Measurements from ENCODE around the gene PRELID3B. TPM values are rescaled to one million over a fixed set of nuclear protein-coding genes. Genes with fewer than 3 reads are reported as not detected.

The PRELID3B gene
- total and polyA plus RNA-seq, 2 of the 13 experiments (the other 11 are each of a cell fraction or from before 2014, with no cell fraction given): 23.3 to 42.6 TPM

GRCh38 chr20:59006864-59007664 is 35.5 kb downstream of the PRELID3B start, which contains the start of gene CTSZ:
Gene CTSZ (minus strand): TSS chr20:59007254. CDS start chr20:59007128, 126 bp downstream.
- Histone ChIP-seq H3K79me2 (ENCODE audit: insufficient read depth, low read length) (no peaks in the 10 kb centered on the region), H3K27me3 (ENCODE audit: control insufficient read depth in 1 of 2, insufficient read depth in 2 of 2, low read length in 2 of 2) (peaks cover 2 to 22% of the 10 kb centered on the region in 2 experiments; a peak in 4 of 5 replicates), H3K36me3 (replicated peaks in 1 of 2; ENCODE audit: control insufficient read depth in 1 of 2, insufficient read depth in 2 of 2, low read length in 2 of 2) (no peaks in the 10 kb centered on the region), H4K20me1 (ENCODE audit: insufficient read depth, low read length) (no peaks in the 10 kb centered on the region), H3K4me1 (ENCODE audit: insufficient read depth, low read length) (peaks cover 93% of the 10 kb centered on the region), H2AFZ (ENCODE audit: low read length) (no peak within 1 kb of the TSS), H3K4me3 (replicated peaks in 1 of 3; ENCODE audit: insufficient read depth in 1 of 3, low read depth in 2 of 3, low read length in 3 of 3) (peak within 1 kb of the TSS in 1 of 3 experiments; percentile 73; a peak in 1 of 6 replicates), H3K9ac (ENCODE audit: insufficient read depth, low read depth, low read length) (no peak within 1 kb of the TSS), H3K27ac (ENCODE audit: extremely low read length, insufficient read depth, low read length) (peak within 1 kb of the TSS; percentile 3), H3K4me2 (ENCODE audit: low read depth, low read length) (peak within 1 kb of the TSS; percentile 90), H3K9me3 (ENCODE audit: low read length) (no peaks in the 10 kb centered on the region)
- no peak for FAIRE-seq
- in situ Hi-C loops (cut with HindIII; ENCODE audit: extremely low pct_ligation_motif_present, low pct_unique_long_range_greater_than_20kb) (no loop called here), intact Hi-C loops (cut with micrococcal nuclease; ENCODE audit: unreplicated experiment) (no loop called here)
- no peak for DNase-seq (ENCODE audit: low spot score)
- no peak for ATAC-seq
- POLR2A ChIA-PET: no interaction called here
- 97% methylated on average over 79 of the region's 82 CpGs for WGBS (ENCODE audit: low lambda C conversion rate)
- CTCF ChIA-PET (ENCODE audit: low intra/inter-chr PET ratio, low total read pairs): no interaction called here
- TF ChIP-seq NFRKB (IDR thresholded peaks at IDR 0.05): no peak
- TF ChIP-seq SP4 (CRISPR knock-in tag; IDR thresholded peaks at IDR 0.05): 0 out of 2 replicates have a peak, but pooled peaks have one; percentile 53
- peak; percentile 15; the same call in 1 of the 2 replicates for TF ChIP-seq ZBTB33 (CRISPR knock-in tag; IDR thresholded peaks at IDR 0.05)
- BruUV-seq (replicated peaks): no TSS peak

GRCh38 chr20:59006167-59006863 is 36.3 kb downstream of the PRELID3B start:
- WGBS (ENCODE audit: low lambda C conversion rate): 68% methylated on average over 22 of the region's 29 CpGs
- CTCF ChIA-PET (ENCODE audit: low intra/inter-chr PET ratio, low total read pairs): no interaction called here
- Histone ChIP-seq H3K27me3 (ENCODE audit: control insufficient read depth in 1 of 2, insufficient read depth in 2 of 2, low read length in 2 of 2) (peaks cover 2 to 27% of the 10 kb centered on the region in 2 experiments), H3K27ac (ENCODE audit: extremely low read length, insufficient read depth, low read length) (peak overlapping the region; percentile 3), H3K9ac (ENCODE audit: insufficient read depth, low read depth, low read length) (no peak overlapping the region), H3K4me1 (ENCODE audit: insufficient read depth, low read length) (peaks cover 93% of the 10 kb centered on the region), H2AFZ (ENCODE audit: low read length) (no peak overlapping the region), H3K4me2 (ENCODE audit: low read depth, low read length) (peak overlapping the region; percentile 90), H3K4me3 (replicated peaks in 1 of 3; ENCODE audit: insufficient read depth in 1 of 3, low read depth in 2 of 3, low read length in 3 of 3) (peak overlapping the region in 1 of 3 experiments; percentile 73; a peak in 1 of 6 replicates), H3K36me3 (replicated peaks in 1 of 2; ENCODE audit: control insufficient read depth in 1 of 2, insufficient read depth in 2 of 2, low read length in 2 of 2) (no peaks in the 10 kb centered on the region), H3K9me3 (ENCODE audit: low read length) (no peaks in the 10 kb centered on the region), H4K20me1 (ENCODE audit: insufficient read depth, low read length) (no peaks in the 10 kb centered on the region), H3K79me2 (ENCODE audit: insufficient read depth, low read length) (no peaks in the 10 kb centered on the region)
- no TSS peak for BruUV-seq (replicated peaks)
- no peak for DNase-seq (ENCODE audit: low spot score)
- peak; percentile 27 for ATAC-seq
- intact Hi-C loops (cut with micrococcal nuclease; ENCODE audit: unreplicated experiment) (no loop called here), in situ Hi-C loops (cut with HindIII; ENCODE audit: extremely low pct_ligation_motif_present, low pct_unique_long_range_greater_than_20kb) (no loop called here)
- no peak for FAIRE-seq
- POLR2A ChIA-PET: interaction anchor here (1.0 to 2.1 kb wide), 2 partner anchors 10 to 26 kb away, joined by 3 to 9 read pairs; partner anchors contain the start of gene ATP5F1E
- TF ChIP-seq ZNF839 (CRISPR knock-in tag; IDR thresholded peaks at IDR 0.05; ENCODE audit: borderline replicate concordance): no peak
- peak; percentile 60; the same call in 1 of the 2 replicates for TF ChIP-seq NRL (CRISPR knock-in tag; IDR thresholded peaks at IDR 0.05; ENCODE audit: borderline replicate concordance)
- TF ChIP-seq MXD3 (CRISPR knock-in tag; IDR thresholded peaks at IDR 0.05): peak; percentile 24; the same call in 1 of the 2 replicates
- no peak for TF ChIP-seq ATF7-NPFF (CRISPR knock-in tag; IDR thresholded peaks at IDR 0.05; ENCODE audit: low read depth)
- no peak for TF ChIP-seq MAZ (IDR thresholded peaks at IDR 0.05; ENCODE audit: borderline replicate concordance, low read depth, low read length)
- no peak for TF ChIP-seq MAZ (CRISPR knock-in tag; IDR thresholded peaks at IDR 0.05; ENCODE audit: low read depth)
- no peak for TF ChIP-seq ZNF296 (CRISPR knock-in tag; conservative IDR thresholded peaks at IDR 0.05)
- no peak for TF ChIP-seq ZBTB21 (CRISPR knock-in tag; IDR thresholded peaks at IDR 0.05)
- no peak for TF ChIP-seq FOXA3 (CRISPR knock-in tag; IDR thresholded peaks at IDR 0.05)
- TF ChIP-seq, protein P1, sequence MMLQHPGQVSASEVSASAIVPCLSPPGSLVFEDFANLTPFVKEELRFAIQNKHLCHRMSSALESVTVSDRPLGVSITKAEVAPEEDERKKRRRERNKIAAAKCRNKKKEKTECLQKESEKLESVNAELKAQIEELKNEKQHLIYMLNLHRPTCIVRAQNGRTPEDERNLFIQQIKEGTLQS (CRISPR knock-in tag; IDR thresholded peaks at IDR 0.05): no peak
- no peak for TF ChIP-seq ZNF776 (CRISPR knock-in tag; IDR thresholded peaks at IDR 0.05)

Measured in HepG2 (cell line).